IMR-90 (cell line): ENCODE results near the gene MAMDC4. TPM values are rescaled to one million over a fixed set of nuclear protein-coding genes. Genes with fewer than 3 reads are reported as not detected.
A peak's percentile ranks its signal among the peaks of the same experiment; 100 is the strongest.

Experiments used
- ATAC-seq: fragments of 200-7000 bp; cut with Tn5 transposase; 2 replicates; pipeline ENCODE4 v1.9.1; 2020; ENCODE audit warnings: low read depth, mild to moderate bottlenecking, moderate library complexity
- BruUV-seq: library from RNA; stranded (reverse); fragments of 400-500 nt; replicated peaks from 2 replicates; lab custom pipeline; 2021; lab: Mats Ljungman, UMichigan
- CTCF ChIA-PET: fragments of 300-600 bp; formaldehyde crosslinking; extraction: SDS; loops from one replicate; lab custom pipeline; 2021; ENCODE audit warnings: antibody characterized with exemption; lab: Yijun Ruan, JAX
- POLR2A ChIA-PET: fragments of 300-600 bp; sonication (Branson Sonifier 250); formaldehyde crosslinking; loops from one replicate; lab custom pipeline; 2022; ENCODE audit warnings: antibody characterized with exemption; ENCODE audit not compliant: unreplicated experiment; lab: Charles Lee
- DNase-seq: peaks from one replicate; pipeline ENCODE4 v3.0.0; 2013
- H2AFZ ChIP-seq: replicated peaks from 2 replicates; pipeline ENCODE3; 2013; ENCODE audit warnings: low read length, mild to moderate bottlenecking; ENCODE audit not compliant: poor library complexity
- H2AK5ac ChIP-seq: 2 replicates; pipeline ENCODE4 v1.6.1; 2013; ENCODE audit warnings: low read depth, low read length, inconsistent platforms
- H2AK9ac ChIP-seq: replicated peaks from 2 replicates; pipeline ENCODE3; 2013; ENCODE audit warnings: mild to moderate bottlenecking, low read depth, low read length, moderate library complexity; ENCODE audit not compliant: poor library complexity
- H2BK120ac ChIP-seq: 2 replicates; pipeline ENCODE4 v1.6.1; 2013; ENCODE audit warnings: low read depth, low read length, inconsistent platforms
- H2BK15ac ChIP-seq: 3 replicates; pipeline ENCODE4 v1.6.1; 2013; ENCODE audit warnings: low read depth, low read length, inconsistent platforms
- H2BK20ac ChIP-seq: 2 replicates; pipeline ENCODE4 v1.6.1; 2013; ENCODE audit warnings: low read depth, mild to moderate bottlenecking, inconsistent platforms, low read length, moderate library complexity
- H2BK5ac ChIP-seq: 2 replicates; pipeline ENCODE4 v1.6.1; 2013; ENCODE audit warnings: mild to moderate bottlenecking, low read depth, low read length, inconsistent platforms; ENCODE audit not compliant: poor library complexity, severe bottlenecking
- H3K14ac ChIP-seq: replicated peaks from 2 replicates; pipeline ENCODE4 v1.6.1; 2013; ENCODE audit warnings: low read depth, low read length, inconsistent platforms
- H3K18ac ChIP-seq: 2 replicates; pipeline ENCODE4 v1.6.1; 2013; ENCODE audit warnings: low read depth, low read length, control low read depth
- H3K23ac ChIP-seq: 2 replicates; pipeline ENCODE4 v1.6.1; 2013; ENCODE audit warnings: low read depth, low read length, inconsistent platforms
- H3K27ac ChIP-seq: 2 replicates; pipeline ENCODE4 v1.5.1; 2013; ENCODE audit warnings: mild to moderate bottlenecking, control low read depth, low read length; ENCODE audit not compliant: insufficient read depth
- H3K27me3 ChIP-seq: 2 replicates; pipeline ENCODE4 v1.6.1; 2013; ENCODE audit warnings: low read length; ENCODE audit not compliant: control insufficient read depth, insufficient read depth
- H3K36me3 ChIP-seq: 2 replicates; pipeline ENCODE4 v1.6.1; 2013; ENCODE audit warnings: low read length, mixed read lengths; ENCODE audit not compliant: control insufficient read depth, insufficient read depth
- H3K4ac ChIP-seq: 2 replicates; pipeline ENCODE4 v1.6.1; 2013; ENCODE audit warnings: low read depth, low read length, inconsistent platforms
- H3K4me1 ChIP-seq: 2 replicates; pipeline ENCODE4 v1.6.1; 2013; ENCODE audit warnings: low read length, mixed read lengths; ENCODE audit not compliant: control insufficient read depth, insufficient read depth
- H3K4me2 ChIP-seq: 2 replicates; pipeline ENCODE4 v1.6.1; 2013; ENCODE audit warnings: low read depth, mild to moderate bottlenecking, control low read depth, low read length, moderate library complexity
- H3K4me3 ChIP-seq: 2 replicates; pipeline ENCODE4 v1.5.1; 2013; ENCODE audit warnings: low read depth, mild to moderate bottlenecking, control low read depth, low read length, moderate library complexity; ENCODE audit not compliant: insufficient read depth
- H3K56ac ChIP-seq: 2 replicates; pipeline ENCODE4 v1.6.1; 2013; ENCODE audit warnings: low read length, inconsistent platforms; ENCODE audit not compliant: insufficient read depth; ENCODE audit errors: extremely low read depth
- H3K79me1 ChIP-seq, 2 experiments: 2 replicates each; pipeline ENCODE4 v1.6.1; 2013; ENCODE audit warnings: low read length in 2 of 2, inconsistent platforms in 1 of 2, low read depth in 1 of 2
- H3K9ac ChIP-seq: 2 replicates; pipeline ENCODE4 v1.6.1; 2013; ENCODE audit warnings: low read depth, low read length, control low read depth
- H3K9me1 ChIP-seq: 2 replicates; pipeline ENCODE4 v1.6.1; 2013; ENCODE audit warnings: low read length, inconsistent platforms; ENCODE audit not compliant: insufficient read depth
- H3K9me3 ChIP-seq: 2 replicates; pipeline ENCODE4 v1.6.1; 2013; ENCODE audit warnings: low read length; ENCODE audit not compliant: control insufficient read depth, insufficient read depth
- H4K20me1 ChIP-seq: 2 replicates; pipeline ENCODE4 v1.6.1; 2013; ENCODE audit warnings: low read length, inconsistent platforms; ENCODE audit not compliant: insufficient read depth
- H4K5ac ChIP-seq: 2 replicates; pipeline ENCODE4 v1.6.1; 2013; ENCODE audit warnings: mild to moderate bottlenecking, low read depth, low read length, control low read depth
- H4K8ac ChIP-seq, 2 experiments: 2 replicates each; pipeline ENCODE4 v1.6.1; 2013; ENCODE audit warnings: low read depth in 2 of 2, low read length in 2 of 2, control low read depth in 1 of 2, inconsistent platforms in 1 of 2
- H4K91ac ChIP-seq: 2 replicates; pipeline ENCODE4 v1.6.1; 2013; ENCODE audit warnings: low read depth, low read length, inconsistent platforms; ENCODE audit not compliant: insufficient read depth
- BHLHE40 ChIP-seq: fragments of 150-350 bp; IDR thresholded peaks from 2 replicates; pipeline ENCODE4 v1.6.1; 2016; ENCODE audit warnings: mild to moderate bottlenecking, low read depth, low read length
- CEBPB ChIP-seq: IDR thresholded peaks from 2 replicates; pipeline ENCODE4 v1.6.1; 2012; ENCODE audit warnings: low read depth, low read length, improper control_type of control experiment
- CHD1 ChIP-seq: IDR thresholded peaks from 2 replicates; pipeline ENCODE4 v1.6.1; 2012; ENCODE audit warnings: low read depth, low read length, improper control_type of control experiment
- FOS ChIP-seq: fragments of 150-350 bp; IDR thresholded peaks from 2 replicates; pipeline ENCODE4 v1.6.1; 2016; ENCODE audit warnings: low read depth, low read length
- MAFK ChIP-seq: IDR thresholded peaks from 2 replicates; pipeline ENCODE4 v1.6.1; 2012; ENCODE audit warnings: low read depth, low read length, improper control_type of control experiment
- MAZ ChIP-seq: IDR thresholded peaks from 2 replicates; pipeline ENCODE4 v1.6.1; 2012; ENCODE audit warnings: low read depth, mild to moderate bottlenecking, low read length, improper control_type of control experiment, moderate library complexity, borderline replicate concordance
- MXI1 ChIP-seq: IDR thresholded peaks from 2 replicates; pipeline ENCODE4 v1.6.1; 2012; ENCODE audit warnings: low read depth, mild to moderate bottlenecking, low read length, moderate library complexity, borderline replicate concordance
- NFE2L2 ChIP-seq: fragments of 150-350 bp; IDR thresholded peaks from 2 replicates; pipeline ENCODE4 v1.6.1; 2016; ENCODE audit warnings: low read depth, mild to moderate bottlenecking, low read length
- POLR2A ChIP-seq: IDR thresholded peaks from 2 replicates; pipeline ENCODE4 v1.6.1; 2012; ENCODE audit warnings: mild to moderate bottlenecking, low read depth, low read length
- RAD21 ChIP-seq: IDR thresholded peaks from 2 replicates; pipeline ENCODE4 v1.6.1; 2012; ENCODE audit warnings: low read length, improper control_type of control experiment
- RCOR1 ChIP-seq: IDR thresholded peaks from 2 replicates; pipeline ENCODE4 v1.6.1; 2012; ENCODE audit warnings: mild to moderate bottlenecking, low read length, improper control_type of control experiment; ENCODE audit not compliant: insufficient replicate concordance
- RFX5 ChIP-seq: IDR thresholded peaks from 2 replicates; pipeline ENCODE4 v1.8.0; 2012; ENCODE audit warnings: low read depth, mild to moderate bottlenecking, low read length, moderate library complexity
- SMC3 ChIP-seq: fragments of 150-350 bp; IDR thresholded peaks from 2 replicates; pipeline ENCODE4 v1.6.1; 2016; ENCODE audit warnings: low read depth, mild to moderate bottlenecking, antibody characterized with exemption, low read length, moderate library complexity
- WGBS, 2 experiments: methylation state at CpG; one replicate each; pipeline versions ENCODE4 v1.1.5 to v1.1.7; 2013; ENCODE audit warnings: missing lambda C conversion rate in 2 of 2; ENCODE audit not compliant: insufficient read length in 1 of 2; ENCODE audit errors: extremely low coverage in 2 of 2; 5-methylcytosine and 5-hydroxymethylcytosine counted together
- dilution Hi-C: fragments of 300-500 bp; cut with HindIII; formaldehyde crosslinking; loops from one replicate; pipeline ENCODE4 v1.14.3; 2018; ENCODE audit warnings: low sequenced_read_pairs; ENCODE audit not compliant: unreplicated experiment
- in situ Hi-C: fragments of 300-500 bp; cut with MboI; formaldehyde crosslinking; loops from 3 replicates; pipeline ENCODE4 v1.14.3; 2019; ENCODE audit warnings: low sequenced_read_pairs, inconsistent platforms, mixed read lengths
- intact Hi-C: fragments of 100-400 bp; cut with micrococcal nuclease; formaldehyde crosslinking; loops from 2 replicates; pipeline ENCODE4 v1.10.0; 2022
- polyA plus RNA-seq, 3 experiments: library from polyadenylated mRNA; depleted of rRNA; stranded (reverse); fragments of >200 nt; gene quantifications; 2 replicates each; pipeline ENCODE4 v1.2.3, GENCODE V29; 2012; ENCODE audit warnings: low replicate concordance in 1 of 3
- total RNA-seq: library from RNA; depleted of rRNA; stranded (reverse); fragments of >200 nt; gene quantifications from 2 replicates; pipeline ENCODE4 v1.2.3, GENCODE V29; 2012
- TF ChIP-seq, protein P1 (sequence below): conservative IDR thresholded peaks from 2 replicates; pipeline ENCODE4 v1.5.1; 2012; ENCODE audit warnings: mild to moderate bottlenecking, low read depth, low read length, improper control_type of control experiment
- TF ChIP-seq, protein P2 (sequence below): fragments of 150-350 bp; IDR thresholded peaks from 2 replicates; pipeline ENCODE4 v1.6.1; 2016; ENCODE audit warnings: low read depth, mild to moderate bottlenecking, low read length, moderate library complexity, borderline replicate concordance

The MAMDC4 gene
- total and polyA plus RNA-seq, 2 of the 4 experiments (the other 2 are of a cell fraction), result 0.18 to 3.5 TPM

DNA sequence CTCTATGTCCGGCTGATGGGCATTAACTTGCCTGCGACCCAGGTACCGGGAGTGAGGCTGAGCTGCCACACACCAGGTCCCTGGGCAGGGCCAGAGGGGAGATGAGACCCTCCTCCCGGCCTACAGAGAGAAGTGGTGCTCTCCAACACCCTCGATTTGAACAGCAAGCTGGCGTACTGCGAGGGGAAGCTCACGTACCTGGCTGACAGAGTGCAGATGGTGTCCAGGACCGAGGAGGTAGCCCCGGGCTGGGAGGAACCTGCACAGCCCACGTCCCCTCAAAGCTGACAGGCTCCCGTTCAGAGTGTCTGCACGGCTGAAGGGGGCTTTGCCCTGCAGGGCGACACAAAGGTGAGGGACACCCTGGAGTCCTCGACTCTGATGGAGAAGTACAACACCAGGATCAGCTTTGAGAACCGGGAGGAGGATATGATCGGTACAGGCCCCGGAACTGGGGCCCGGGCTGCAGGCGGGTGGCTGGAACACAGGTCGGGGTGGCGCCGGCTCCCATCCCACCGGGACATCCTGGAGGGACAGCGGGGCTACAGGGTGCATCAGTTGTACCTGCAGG lies 45.4 kb upstream of the MAMDC4 start:
- POLR2A ChIA-PET, result no interaction called here
- intact Hi-C loops, result no loop called here
- TF ChIP-seq POLR2A (no peak), BHLHE40 (no peak), MAFK (no peak), RCOR1 (no peak), FOS (no peak), MXI1 (no peak), RFX5 (no peak), NFE2L2 (no peak), MAZ (no peak), SMC3 (no peak), CEBPB (no peak), RAD21 (no peak), CHD1 (no peak)
- TF ChIP-seq, protein P1, sequence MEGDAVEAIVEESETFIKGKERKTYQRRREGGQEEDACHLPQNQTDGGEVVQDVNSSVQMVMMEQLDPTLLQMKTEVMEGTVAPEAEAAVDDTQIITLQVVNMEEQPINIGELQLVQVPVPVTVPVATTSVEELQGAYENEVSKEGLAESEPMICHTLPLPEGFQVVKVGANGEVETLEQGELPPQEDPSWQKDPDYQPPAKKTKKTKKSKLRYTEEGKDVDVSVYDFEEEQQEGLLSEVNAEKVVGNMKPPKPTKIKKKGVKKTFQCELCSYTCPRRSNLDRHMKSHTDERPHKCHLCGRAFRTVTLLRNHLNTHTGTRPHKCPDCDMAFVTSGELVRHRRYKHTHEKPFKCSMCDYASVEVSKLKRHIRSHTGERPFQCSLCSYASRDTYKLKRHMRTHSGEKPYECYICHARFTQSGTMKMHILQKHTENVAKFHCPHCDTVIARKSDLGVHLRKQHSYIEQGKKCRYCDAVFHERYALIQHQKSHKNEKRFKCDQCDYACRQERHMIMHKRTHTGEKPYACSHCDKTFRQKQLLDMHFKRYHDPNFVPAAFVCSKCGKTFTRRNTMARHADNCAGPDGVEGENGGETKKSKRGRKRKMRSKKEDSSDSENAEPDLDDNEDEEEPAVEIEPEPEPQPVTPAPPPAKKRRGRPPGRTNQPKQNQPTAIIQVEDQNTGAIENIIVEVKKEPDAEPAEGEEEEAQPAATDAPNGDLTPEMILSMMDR, result no peak
- TF ChIP-seq, protein P2, sequence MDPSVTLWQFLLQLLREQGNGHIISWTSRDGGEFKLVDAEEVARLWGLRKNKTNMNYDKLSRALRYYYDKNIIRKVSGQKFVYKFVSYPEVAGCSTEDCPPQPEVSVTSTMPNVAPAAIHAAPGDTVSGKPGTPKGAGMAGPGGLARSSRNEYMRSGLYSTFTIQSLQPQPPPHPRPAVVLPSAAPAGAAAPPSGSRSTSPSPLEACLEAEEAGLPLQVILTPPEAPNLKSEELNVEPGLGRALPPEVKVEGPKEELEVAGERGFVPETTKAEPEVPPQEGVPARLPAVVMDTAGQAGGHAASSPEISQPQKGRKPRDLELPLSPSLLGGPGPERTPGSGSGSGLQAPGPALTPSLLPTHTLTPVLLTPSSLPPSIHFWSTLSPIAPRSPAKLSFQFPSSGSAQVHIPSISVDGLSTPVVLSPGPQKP, result no peak

More for the DNA sequence above, 45.4 kb upstream of the MAMDC4 start:
- Histone ChIP-seq H2BK15ac (no peak overlapping the region), H3K4me2 (peak overlapping the region; percentile 75), H2AK5ac (peak overlapping the region; percentile 56), H4K20me1 (peaks cover 11% of the 10 kb centered on the region; the same call in 1 of the 2 replicates), H3K27ac (peak overlapping the region; percentile 68; the same call in 1 of the 2 replicates), H4K91ac (0 out of 2 replicates have a peak overlapping the region, but pooled peaks have one; percentile 70), H3K56ac (no peak overlapping the region; the same call in 1 of the 2 replicates), H2BK20ac (no peak overlapping the region), H3K23ac (peak overlapping the region; percentile 24; the same call in 1 of the 2 replicates), H3K27me3 (peaks cover 5% of the 10 kb centered on the region), H4K8ac (peak overlapping the region; percentile 22 to 94; a peak in 3 of 4 replicates), H3K9me1 (no peaks in the 10 kb centered on the region), H3K4ac (peak overlapping the region; percentile 89; the same call in 1 of the 2 replicates), H3K14ac (peak overlapping the region; percentile 94; the same call in 1 of the 2 replicates), H3K79me1 (peaks cover 25 to 38% of the 10 kb centered on the region in 2 experiments), H2BK120ac (no peak overlapping the region), H3K4me1 (peaks cover 13% of the 10 kb centered on the region), H3K9me3 (no peaks in the 10 kb centered on the region), H3K36me3 (peaks cover 3% of the 10 kb centered on the region), H4K5ac (no peak overlapping the region), H2AK9ac (peak overlapping the region; percentile 97), H2AFZ (peak overlapping the region; percentile 99), H3K4me3 (peak overlapping the region; percentile 75), H3K9ac (peak overlapping the region; percentile 67), H2BK5ac (no peak overlapping the region), H3K18ac (no peak overlapping the region)
- 63% methylated on average over 17 of the region's 25 CpGs; no CpG with 5 or more reads in 1 of the 2 experiments for WGBS, 2 experiments
- in situ Hi-C loops, result no loop called here
- CTCF ChIA-PET, result interaction anchor here (0.6 kb wide), 1 partner anchor 36 kb away, joined by 3 read pairs; the partner anchor contains the start of gene AJM1
- BruUV-seq, result no TSS peak
- dilution Hi-C loops, result no loop called here
- ATAC-seq (no peak), DNase-seq (no peak)
